GM23338 (cell line): Measurements from ENCODE around the gene THBS2. TPM values are rescaled to one million over a fixed set of nuclear protein-coding genes. Genes with fewer than 3 reads are reported as not detected.

ENCODE experiments used
- ATAC-seq: fragments of 200-7000 bp; cut with Tn5 transposase; 3 replicates; pipeline ENCODE4 v1.9.1; 2020
- DNase-seq: peaks from one replicate; pipeline ENCODE4 v3.0.0-alpha.2; 2015; ENCODE audit warnings: low spot score
- H2AFZ ChIP-seq: fragments of 200-600 bp; sonication (generic); 2 replicates; pipeline ENCODE4 v1.8.0; 2016; ENCODE audit warnings: antibody characterized with exemption, mild to moderate bottlenecking, moderate library complexity
- H3F3A ChIP-seq: fragments of 200-600 bp; sonication (generic); replicated peaks from 2 replicates; pipeline ENCODE4 v1.8.0; 2017; ENCODE audit warnings: antibody characterized with exemption, mixed run types, low read depth
- H3K27ac ChIP-seq: fragments of 200-600 bp; sonication (generic); 2 replicates; pipeline ENCODE4 v1.6.1; 2016; ENCODE audit warnings: low read depth
- H3K27me3 ChIP-seq: fragments of 200-600 bp; sonication (generic); 2 replicates; pipeline ENCODE4 v1.8.0; 2016; ENCODE audit warnings: mild to moderate bottlenecking, mixed run types, moderate library complexity; ENCODE audit not compliant: insufficient read depth
- H3K36me3 ChIP-seq: fragments of 200-600 bp; sonication (generic); 2 replicates; pipeline ENCODE4 v1.8.0; 2016; ENCODE audit warnings: mild to moderate bottlenecking; ENCODE audit not compliant: insufficient read depth
- H3K4me1 ChIP-seq: fragments of 200-600 bp; sonication (generic); 2 replicates; pipeline ENCODE4 v1.8.0; 2016; ENCODE audit warnings: mild to moderate bottlenecking, moderate library complexity; ENCODE audit not compliant: insufficient read depth
- H3K4me2 ChIP-seq: fragments of 200-600 bp; sonication (generic); 2 replicates; pipeline ENCODE4 v1.7.1; 2017; ENCODE audit warnings: mixed run types
- H3K4me3 ChIP-seq: fragments of 200-600 bp; sonication (generic); 2 replicates; pipeline ENCODE4 v1.6.1; 2016; ENCODE audit warnings: mixed run types
- H3K79me2 ChIP-seq: fragments of 200-600 bp; sonication (generic); replicated peaks from 2 replicates; pipeline ENCODE4 v1.8.0; 2017; ENCODE audit warnings: mild to moderate bottlenecking; ENCODE audit not compliant: insufficient read depth
- H3K9me2 ChIP-seq: fragments of 200-600 bp; sonication (generic); 2 replicates; pipeline ENCODE4 v1.8.0; 2017; ENCODE audit not compliant: insufficient read depth
- H4K20me1 ChIP-seq: fragments of 200-600 bp; sonication (generic); replicated peaks from 2 replicates; pipeline ENCODE4 v1.8.0; 2017; ENCODE audit warnings: mild to moderate bottlenecking; ENCODE audit not compliant: insufficient read depth
- H3K27ac Mint-ChIP-seq: 2 replicates; pipeline ENCODE4 v1.8.0; 2020; ENCODE audit warnings: inconsistent platforms, mild to moderate bottlenecking, moderate library complexity, mixed read lengths
- H3K27me3 Mint-ChIP-seq: 3 replicates; pipeline ENCODE4 v1.8.0; 2022; ENCODE audit warnings: low read depth, mild to moderate bottlenecking, moderate library complexity, mixed read lengths, inconsistent platforms; ENCODE audit not compliant: insufficient read depth, poor library complexity
- H3K36me3 Mint-ChIP-seq: 3 replicates; pipeline ENCODE4 v1.8.0; 2021; ENCODE audit warnings: low read depth, mild to moderate bottlenecking, inconsistent platforms, moderate library complexity, mixed read lengths
- H3K4me1 Mint-ChIP-seq: 3 replicates; pipeline ENCODE4 v1.8.0; 2020; ENCODE audit warnings: mild to moderate bottlenecking, inconsistent platforms, mixed read lengths
- H3K4me3 Mint-ChIP-seq: 3 replicates; pipeline ENCODE4 v1.8.0; 2021; ENCODE audit warnings: moderate library complexity, mild to moderate bottlenecking, inconsistent platforms, mixed read lengths
- H3K9me3 Mint-ChIP-seq: 3 replicates; pipeline ENCODE4 v1.8.0; 2020; ENCODE audit warnings: moderate library complexity, mild to moderate bottlenecking, inconsistent platforms, mixed read lengths
- CREB1 ChIP-seq: fragments of 250-450 bp; sonication (Bioruptor Pico); IDR thresholded peaks from 2 replicates; pipeline ENCODE4 v1.5.0; 2020; ENCODE audit warnings: low read depth, mild to moderate bottlenecking, moderate library complexity
- CTCF ChIP-seq, 2 experiments: fragments of 200-600 bp in 1 of 2; sonication (generic) in 1 of 2; conservative IDR thresholded peaks; 2 replicates each; pipeline versions ENCODE4 v1.5.1 to v1.6.1; 2016 to 2017; ENCODE audit warnings: antibody characterized with exemption in 2 of 2, low read depth in 2 of 2, mild to moderate bottlenecking in 2 of 2, moderate library complexity in 1 of 2
- ETS1 ChIP-seq: IDR thresholded peaks from 2 replicates; pipeline ENCODE4 v1.6.1; 2016; ENCODE audit warnings: antibody characterized with exemption
- EZH2 ChIP-seq: fragments of 200-600 bp; sonication (generic); IDR thresholded peaks from one replicate; pipeline ENCODE4 v1.8.0; 2017; ENCODE audit warnings: antibody characterized with exemption, mild to moderate bottlenecking, low read depth; ENCODE audit not compliant: unreplicated experiment
- EZH2phosphoT487 ChIP-seq: fragments of 200-600 bp; sonication (generic); IDR thresholded peaks from one replicate; pipeline ENCODE4 v1.8.1; 2018; ENCODE audit warnings: antibody characterized with exemption; ENCODE audit not compliant: unreplicated experiment
- JUNB ChIP-seq: IDR thresholded peaks from one replicate; pipeline ENCODE4 v1.6.1; 2016; ENCODE audit warnings: antibody characterized with exemption; ENCODE audit not compliant: unreplicated experiment
- NANOG ChIP-seq: IDR thresholded peaks from 2 replicates; pipeline ENCODE4 v1.6.1; 2016; ENCODE audit warnings: antibody characterized with exemption, borderline replicate concordance
- POLR2AphosphoS5 ChIP-seq: IDR thresholded peaks from 2 replicates; pipeline ENCODE4 v1.6.1; 2016; ENCODE audit warnings: antibody characterized with exemption, low read depth
- STAT1 ChIP-seq: IDR thresholded peaks from one replicate; pipeline ENCODE4 v1.6.1; 2016; ENCODE audit warnings: antibody characterized with exemption; ENCODE audit not compliant: unreplicated experiment
- ZNF114 ChIP-seq: fragments of 250-450 bp; sonication (Bioruptor Pico); IDR thresholded peaks from 2 replicates; pipeline ENCODE4 v1.5.0; 2020; ENCODE audit warnings: mild to moderate bottlenecking, moderate library complexity
- ZNF331 ChIP-seq: fragments of 250-450 bp; sonication (Bioruptor Pico); IDR thresholded peaks from 2 replicates; pipeline ENCODE4 v1.5.0; 2020; ENCODE audit warnings: low read depth, mild to moderate bottlenecking, moderate library complexity
- ZNF462 ChIP-seq: fragments of 250-450 bp; sonication (Bioruptor Pico); IDR thresholded peaks from 2 replicates; pipeline ENCODE4 v1.5.0; 2020; ENCODE audit warnings: mild to moderate bottlenecking, moderate library complexity
- polyA plus RNA-seq: library from polyadenylated mRNA; unstranded; fragments of >200 nt; fragmentation: Nextera tagmentation; extraction: Ambion mirVana; gene quantifications from 2 replicates; pipeline ENCODE4 v1.2.1, GENCODE V29; 2016
- total RNA-seq: library from RNA; depleted of rRNA; stranded (reverse); fragments of >200 nt; shearing (Covaris generic); gene quantifications from 2 replicates; pipeline ENCODE4 v1.2.3, GENCODE V29; 2014

The THBS2 gene
- total and polyA plus RNA-seq, 2 experiments from 2014 or later, result 7.9 to 44.7 TPM

GRCh38 chr6:169188475-169188874 is 65.2 kb downstream of the THBS2 start (continued):
- TF ChIP-seq ETS1, result no peak
- TF ChIP-seq NANOG, result no peak
- no peak for TF ChIP-seq CREB1 (CRISPR knock-in tag)
- TF ChIP-seq EZH2phosphoT487, result no peak
- TF ChIP-seq ZNF331 (CRISPR knock-in tag), result no peak
- no peak for TF ChIP-seq CTCF (conservative IDR thresholded peaks at IDR 0.05; ENCODE audit: low read depth in 2 of 2)
- TF ChIP-seq JUNB, result no peak

DNA sequence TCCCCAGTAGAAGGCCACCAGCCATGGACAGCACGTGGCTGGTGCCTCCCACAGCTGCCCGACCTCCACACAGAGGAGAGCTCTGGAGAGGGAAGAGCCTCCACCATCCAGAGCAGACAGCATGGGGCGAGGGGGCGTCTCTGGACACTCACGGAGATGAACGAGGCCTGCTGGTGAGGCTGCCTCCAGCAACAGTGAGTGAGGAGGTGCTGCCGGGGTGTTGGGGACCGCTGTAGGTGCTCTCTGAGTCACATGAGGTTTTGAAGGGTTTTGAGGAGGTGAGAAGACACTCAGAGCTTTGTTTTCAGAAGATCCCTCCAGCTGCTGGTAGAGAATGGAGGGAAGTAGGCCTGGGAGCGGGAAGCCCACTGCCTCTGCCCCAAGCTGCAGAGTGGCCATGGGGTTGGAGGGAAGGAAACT is 65.6 kb downstream of the THBS2 start:
- H3K36me3 ChIP-seq, result no peaks in the 10 kb centered on the region
- no peaks in the 10 kb centered on the region for H3K4me1 ChIP-seq
- H3K4me3 ChIP-seq, result no peak overlapping the region
- ATAC-seq (no peak), DNase-seq (no peak)
- no peaks in the 10 kb centered on the region for H3K27me3 ChIP-seq
- Mint-ChIP-seq H3K27me3 (no peaks in the 10 kb centered on the region), H3K27ac (no peak overlapping the region), H3K4me1 (no peaks in the 10 kb centered on the region), H3K36me3 (peaks cover 5% of the 10 kb centered on the region; the same call in 1 of the 3 replicates), H3K9me3 (peaks cover 16% of the 10 kb centered on the region), H3K4me3 (no peak overlapping the region)
- H3K4me2 ChIP-seq, result no peak overlapping the region
- no peaks in the 10 kb centered on the region for H3K9me2 ChIP-seq
- H3K79me2 ChIP-seq, result no peaks in the 10 kb centered on the region
- H3K27ac ChIP-seq, result no peak overlapping the region
- no peak overlapping the region for H2AFZ ChIP-seq
- H4K20me1 ChIP-seq, result no peaks in the 10 kb centered on the region
- no peaks in the 10 kb centered on the region for H3F3A ChIP-seq
- TF ChIP-seq ZNF114 (CRISPR knock-in tag), result no peak
- no peak for TF ChIP-seq STAT1
- TF ChIP-seq NANOG, result no peak
- TF ChIP-seq ZNF462 (CRISPR knock-in tag), result no peak
- no peak for TF ChIP-seq ETS1
- TF ChIP-seq EZH2phosphoT487, result no peak
- no peak for TF ChIP-seq EZH2
- no peak for TF ChIP-seq CTCF (conservative IDR thresholded peaks at IDR 0.05; ENCODE audit: low read depth in 2 of 2)
- no peak for TF ChIP-seq CREB1 (CRISPR knock-in tag)
- no peak for TF ChIP-seq JUNB
- no peak for TF ChIP-seq POLR2AphosphoS5
- no peak for TF ChIP-seq ZNF331 (CRISPR knock-in tag)
